GM11168 (cell line): Measurements from ENCODE around the gene ZBTB7C.

Experiments
- in situ Hi-C: fragments of 300-500 bp; cut with MboI; formaldehyde crosslinking; loops from one replicate; pipeline ENCODE4 v1.12.0; 2022; ENCODE audit warnings: low sequenced_read_pairs; ENCODE audit not compliant: unreplicated experiment

ZBTB7C gene

DNA sequence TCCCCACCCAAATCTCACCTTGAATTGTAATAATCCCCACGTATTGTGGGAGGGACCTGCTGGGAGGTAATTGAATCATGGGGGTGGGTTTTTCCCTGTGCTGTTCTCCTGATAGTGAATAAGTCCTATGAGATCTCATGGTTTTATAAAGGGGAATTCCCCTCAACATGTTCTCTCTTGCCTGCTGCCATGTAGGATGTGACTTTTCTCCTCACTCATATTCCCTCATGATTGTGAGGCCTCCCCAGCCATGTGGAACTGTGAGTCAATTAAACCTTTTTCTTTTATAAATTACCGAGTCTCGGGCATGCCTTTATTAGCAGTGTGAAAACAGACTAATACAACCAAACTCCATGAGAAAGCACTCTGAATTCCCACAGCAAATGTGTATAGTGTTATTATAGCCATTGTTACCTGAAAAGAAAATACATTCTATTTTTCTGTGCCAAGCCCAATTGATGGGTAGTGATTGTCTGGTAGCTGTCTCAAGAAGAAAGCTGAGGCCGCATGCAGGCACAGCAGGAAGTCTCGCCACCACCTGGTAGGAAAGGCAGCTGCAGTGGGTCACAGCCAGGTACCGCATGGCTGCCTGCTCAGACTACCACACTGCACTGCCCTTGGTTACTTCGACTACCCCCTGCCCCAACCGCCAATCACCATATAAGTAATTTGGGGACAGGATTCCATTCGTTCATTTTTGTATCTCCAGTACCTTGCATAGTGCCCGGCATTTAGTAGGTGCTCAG lies 10.3 kb upstream of the ZBTB7C start:
- in situ Hi-C loops: no loop called here

DNA sequence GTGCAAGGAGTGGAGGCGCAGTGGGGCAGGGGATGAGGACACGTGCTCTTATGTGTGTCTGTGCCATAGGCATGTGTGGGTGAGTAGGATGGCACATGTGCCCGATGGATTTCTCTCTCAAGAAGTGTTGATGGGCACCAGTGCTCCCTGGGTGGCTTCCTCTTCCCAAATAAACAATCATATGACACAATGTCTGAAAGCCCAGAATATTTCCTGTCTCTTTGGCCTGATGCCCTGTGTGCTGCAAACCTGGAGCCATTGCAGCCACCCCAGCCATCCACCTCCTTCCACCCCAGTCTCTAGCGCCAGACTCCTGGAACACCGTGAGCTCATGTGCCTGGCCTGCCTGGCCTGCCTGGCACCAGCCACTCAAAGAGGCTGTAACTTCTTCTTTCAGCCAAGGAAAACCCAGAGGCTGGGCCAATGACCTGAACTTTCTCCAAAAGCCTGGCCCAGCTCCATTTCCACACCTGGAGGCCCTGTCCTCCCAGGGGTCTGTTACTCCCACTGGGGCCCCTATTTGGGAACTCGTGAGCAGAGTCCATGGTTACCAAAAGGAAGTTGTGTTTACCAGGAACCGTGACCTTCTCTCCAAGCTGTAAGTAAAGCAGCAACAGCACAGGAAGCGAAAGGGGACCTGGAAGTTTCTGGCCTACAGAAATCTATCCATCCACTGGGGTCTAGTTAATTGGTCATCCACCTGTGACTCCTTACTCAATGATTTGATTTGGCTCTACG lies 9.5 kb upstream of the ZBTB7C start:
- in situ Hi-C loops: no loop called here

DNA sequence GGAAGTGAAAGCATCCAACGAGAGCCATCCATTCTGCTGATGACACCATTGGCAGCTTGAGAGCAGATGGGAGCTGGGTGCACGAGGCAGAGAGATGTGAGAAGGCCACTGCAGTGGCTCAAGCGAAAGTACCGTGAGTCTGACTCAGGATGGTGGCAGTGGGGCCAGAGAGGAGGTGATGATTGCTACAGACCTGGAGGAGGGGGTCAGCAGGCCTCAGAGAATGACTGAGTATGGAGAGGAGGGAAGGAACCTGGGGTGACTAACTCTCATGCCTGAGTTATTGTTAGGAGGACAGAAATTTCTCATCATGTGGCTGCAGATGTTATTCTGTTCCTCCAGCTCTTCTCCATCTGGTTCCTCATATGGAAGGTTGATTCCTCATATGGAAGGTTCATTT lies 8.8 kb upstream of the ZBTB7C start:
- in situ Hi-C loops: no loop called here

DNA sequence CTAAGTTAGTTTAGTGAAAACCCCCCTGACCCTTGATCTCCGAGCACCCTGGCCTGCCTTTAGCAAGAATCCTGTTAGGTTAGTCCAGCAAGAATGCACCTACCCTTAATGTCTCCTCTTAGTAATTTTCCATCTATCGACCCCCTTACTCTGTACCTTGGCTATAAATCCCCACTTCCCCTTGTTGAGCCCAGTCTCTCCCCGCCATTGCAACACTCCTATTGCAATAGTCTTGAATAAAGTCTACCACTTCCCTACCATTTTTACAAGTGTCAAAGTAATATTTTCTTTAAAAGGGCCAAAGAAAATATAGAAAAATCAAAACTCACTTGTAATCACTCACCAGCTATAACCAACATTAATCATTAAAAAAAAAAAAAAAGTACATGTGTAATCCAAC lies 4.2 kb upstream of the ZBTB7C start:
- in situ Hi-C loops: no loop called here

DNA sequence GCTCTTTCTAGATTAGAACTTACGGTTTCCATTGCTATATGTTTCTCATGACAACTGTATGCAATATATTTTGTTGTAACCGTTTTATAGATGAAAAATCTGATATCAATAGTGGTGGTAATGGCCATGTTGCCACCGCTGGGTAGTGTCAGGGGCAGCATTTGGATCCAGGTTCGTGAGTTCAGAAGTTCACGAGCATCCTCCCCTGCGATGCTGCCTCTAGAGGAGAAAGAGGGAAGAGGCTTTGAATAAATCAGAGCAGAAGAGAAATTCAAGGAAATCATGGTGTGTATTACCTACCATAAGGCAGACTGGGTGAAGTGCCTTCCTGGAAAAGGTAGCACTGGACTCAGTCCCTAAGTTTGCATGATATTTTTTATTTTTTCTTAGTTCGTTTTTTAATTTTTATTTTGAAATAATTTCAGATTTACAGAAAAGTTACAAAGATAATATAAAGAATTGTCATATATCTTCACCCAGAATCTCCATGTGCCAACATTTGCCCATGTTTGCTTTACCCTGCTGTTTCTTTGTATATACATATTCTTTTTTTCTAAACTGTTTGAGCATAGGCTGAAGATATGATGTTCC lies 3.3 kb upstream of the ZBTB7C start:
- in situ Hi-C loops: no loop called here

DNA sequence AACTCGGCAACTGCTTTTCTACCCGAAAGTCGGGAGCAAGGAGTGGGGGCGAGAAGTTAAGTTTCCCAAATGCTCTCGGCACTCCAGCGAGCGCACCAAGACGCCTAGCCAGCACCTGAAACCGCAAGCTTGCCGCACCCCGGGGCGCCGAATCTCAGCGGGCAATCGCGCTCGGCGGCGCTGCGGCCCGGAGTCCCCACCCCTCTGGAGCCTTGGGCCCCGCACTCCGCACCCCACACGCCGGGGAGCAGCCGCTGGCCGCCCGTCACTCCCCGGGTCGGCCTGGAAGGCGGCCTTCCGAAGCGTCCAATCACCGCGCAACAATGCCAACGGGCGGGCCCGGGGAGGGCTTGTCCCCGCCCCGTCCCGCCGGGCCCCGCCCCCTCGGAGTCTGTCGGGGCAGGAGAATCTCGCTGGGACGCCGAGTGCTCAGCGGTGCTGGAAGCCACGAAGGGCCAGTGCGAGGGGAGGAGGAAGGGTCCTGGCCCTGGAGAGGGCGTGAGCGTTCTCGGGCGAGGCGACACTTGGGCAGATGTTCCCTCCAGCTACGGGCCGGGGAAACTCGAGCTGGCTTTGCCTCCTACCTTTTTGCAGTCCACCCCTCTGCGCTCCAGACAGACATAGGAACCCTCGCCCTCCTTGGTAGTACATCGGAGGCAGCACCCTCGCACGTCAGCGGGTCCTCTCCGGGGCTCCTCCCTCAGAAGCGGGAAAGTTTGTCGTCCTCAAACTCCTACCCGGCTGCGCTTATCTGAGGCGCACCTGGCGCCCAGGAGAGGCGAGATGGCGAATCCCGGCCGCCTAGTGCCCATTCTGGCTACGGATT lies 1.1 kb upstream of the ZBTB7C start:
- in situ Hi-C loops: no loop called here

DNA sequence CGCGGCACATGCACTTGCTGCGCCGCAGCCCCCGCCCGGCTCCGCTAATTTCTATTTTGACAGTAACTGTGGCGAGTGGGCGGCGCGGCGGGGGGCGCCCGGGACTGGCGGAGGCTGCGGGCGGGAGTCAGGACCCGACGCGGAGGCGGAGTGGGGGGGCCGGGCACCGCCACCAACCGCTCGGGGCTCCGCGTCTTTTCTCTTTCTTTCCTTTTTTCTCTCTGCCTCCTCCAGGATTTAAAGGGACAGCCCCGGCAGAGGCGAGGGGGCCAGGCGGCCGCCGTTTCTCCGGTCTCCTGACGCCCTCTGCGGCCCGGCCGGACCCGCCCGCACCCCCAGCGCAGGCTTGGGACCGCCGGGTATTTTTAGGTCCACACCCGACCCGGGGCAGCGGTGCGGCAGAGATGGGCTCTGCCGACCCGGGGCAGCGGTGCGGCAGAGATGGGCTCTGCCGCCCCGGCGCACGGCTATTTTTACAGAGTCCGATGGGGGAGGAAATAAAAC lies 460 bp upstream of the ZBTB7C start:
- in situ Hi-C loops: no loop called here

DNA sequence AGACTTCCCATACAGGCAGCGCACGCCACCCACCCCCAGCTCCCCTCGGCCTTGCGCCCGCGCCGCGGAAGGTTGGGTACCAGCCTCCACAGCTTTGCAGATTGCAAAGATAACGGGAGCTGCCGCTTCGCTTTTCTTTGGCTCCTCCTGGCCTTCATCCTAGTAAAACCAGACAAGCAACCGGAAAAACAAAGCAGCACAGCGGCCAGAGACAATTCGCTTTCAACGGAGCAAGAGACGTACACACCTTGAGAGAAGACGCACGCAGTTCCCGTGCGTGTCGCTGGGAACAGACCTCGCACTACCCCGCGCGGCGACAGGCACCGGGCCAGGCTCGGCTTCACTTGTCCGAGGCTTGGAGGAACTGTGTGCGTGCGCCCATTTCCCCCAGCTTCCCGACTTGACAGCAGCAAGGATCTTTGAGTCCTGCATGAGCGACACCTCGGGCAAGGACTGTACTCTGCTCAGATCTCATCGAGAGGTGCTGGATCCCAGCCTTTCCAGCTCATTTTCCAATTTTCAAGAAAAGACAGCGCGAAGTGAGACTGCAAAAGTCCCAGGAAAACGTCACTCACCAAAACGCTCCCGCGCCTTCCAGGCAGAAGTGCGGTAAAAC lies 964 bp downstream of the ZBTB7C start:
- in situ Hi-C loops: no loop called here

DNA sequence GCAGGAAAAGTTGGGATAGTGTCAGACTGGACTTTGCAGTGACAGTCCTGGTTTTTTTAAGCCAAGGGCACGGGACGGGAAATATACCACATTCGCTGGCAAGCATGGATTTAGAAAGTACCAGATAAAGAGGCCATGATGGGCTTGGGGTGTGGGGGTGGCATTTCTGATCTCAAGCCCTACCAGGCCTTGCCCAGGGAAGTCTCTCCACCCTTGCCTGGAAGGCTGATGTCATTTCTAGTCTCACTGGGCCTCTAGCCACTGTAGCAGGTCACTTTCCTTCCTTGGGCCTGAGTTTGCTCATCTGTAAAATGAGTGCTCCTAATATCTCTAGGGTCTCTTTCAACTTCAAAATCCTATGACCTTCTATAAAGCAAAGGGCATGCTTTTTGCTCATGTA lies 1.8 kb downstream of the ZBTB7C start:
- in situ Hi-C loops: no loop called here

DNA sequence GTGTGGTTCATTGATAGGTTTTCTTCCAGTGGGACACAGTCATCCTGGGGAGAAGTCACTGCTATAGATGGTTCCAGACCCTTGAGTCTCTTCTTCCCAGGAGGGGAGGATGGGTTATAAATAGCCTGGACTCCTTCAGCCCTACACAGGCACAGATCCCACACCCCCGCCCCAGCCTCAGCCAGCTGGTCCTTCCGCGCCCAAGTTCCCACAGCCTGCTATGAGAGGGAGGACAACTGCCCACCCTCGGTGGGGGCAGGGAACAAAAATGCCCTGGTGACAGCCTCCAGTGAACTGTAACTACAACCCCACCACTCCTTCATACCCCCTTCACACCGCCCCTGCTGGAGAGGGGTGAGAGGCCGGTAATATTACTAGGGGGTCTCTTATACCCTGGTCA lies 3.2 kb downstream of the ZBTB7C start:
- in situ Hi-C loops: no loop called here

DNA sequence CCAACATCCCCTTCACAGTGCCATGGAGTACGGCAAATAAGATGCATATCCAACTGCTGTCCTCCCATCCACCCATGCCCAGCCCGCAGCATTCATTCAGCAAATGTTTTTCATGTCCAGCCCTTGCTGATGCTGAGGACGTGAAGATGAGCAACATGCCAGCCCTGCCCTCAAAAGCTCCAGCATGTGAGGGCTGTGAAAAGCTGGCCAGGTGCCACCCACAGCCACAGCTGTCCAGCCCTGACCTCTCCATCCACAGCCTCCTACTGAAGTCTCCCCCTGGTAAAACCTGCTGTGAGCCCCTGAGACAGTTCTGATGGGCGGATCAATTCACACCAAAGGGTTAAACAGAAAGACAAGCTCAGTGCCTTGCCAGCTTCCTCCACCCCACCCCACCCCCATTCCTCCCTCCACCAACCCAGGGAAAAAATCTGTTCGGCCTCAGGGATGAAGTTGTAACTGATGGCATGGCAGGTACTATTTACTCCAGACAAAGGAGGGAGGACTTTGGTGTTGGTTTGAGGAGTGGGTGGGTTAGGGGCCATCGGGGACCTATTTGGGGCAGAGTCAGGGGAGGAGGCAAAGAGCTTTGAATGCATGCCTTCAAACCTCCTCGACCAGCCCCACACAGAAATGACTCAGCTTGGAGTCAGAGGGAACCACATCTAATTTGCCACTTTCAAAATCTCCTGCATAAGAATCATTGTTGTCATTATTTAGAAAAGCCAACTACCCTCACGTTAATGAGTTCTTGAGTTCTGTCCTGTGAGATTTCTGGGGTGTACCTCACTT lies 4.3 kb downstream of the ZBTB7C start:
- in situ Hi-C loops: no loop called here

DNA sequence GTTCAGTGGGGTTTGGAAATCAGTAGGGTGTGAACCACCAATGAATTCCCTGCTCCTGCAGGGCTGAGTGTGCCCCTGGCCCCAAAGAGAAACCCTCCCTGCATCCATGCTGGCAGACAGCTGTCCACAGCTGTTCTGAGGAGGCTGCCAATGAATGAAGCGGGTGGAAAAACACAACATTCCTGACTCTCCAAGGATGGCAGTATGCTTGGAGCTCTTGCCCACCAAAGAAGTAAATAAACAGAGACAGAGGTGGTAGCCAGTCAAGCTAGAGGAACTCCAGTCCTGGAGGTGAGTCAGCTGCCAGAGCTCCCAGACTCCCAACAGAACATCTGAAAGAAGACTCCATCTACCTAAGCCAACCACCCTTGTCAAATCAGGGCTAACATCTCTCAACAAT lies 6.2 kb downstream of the ZBTB7C start:
- in situ Hi-C loops: no loop called here

DNA sequence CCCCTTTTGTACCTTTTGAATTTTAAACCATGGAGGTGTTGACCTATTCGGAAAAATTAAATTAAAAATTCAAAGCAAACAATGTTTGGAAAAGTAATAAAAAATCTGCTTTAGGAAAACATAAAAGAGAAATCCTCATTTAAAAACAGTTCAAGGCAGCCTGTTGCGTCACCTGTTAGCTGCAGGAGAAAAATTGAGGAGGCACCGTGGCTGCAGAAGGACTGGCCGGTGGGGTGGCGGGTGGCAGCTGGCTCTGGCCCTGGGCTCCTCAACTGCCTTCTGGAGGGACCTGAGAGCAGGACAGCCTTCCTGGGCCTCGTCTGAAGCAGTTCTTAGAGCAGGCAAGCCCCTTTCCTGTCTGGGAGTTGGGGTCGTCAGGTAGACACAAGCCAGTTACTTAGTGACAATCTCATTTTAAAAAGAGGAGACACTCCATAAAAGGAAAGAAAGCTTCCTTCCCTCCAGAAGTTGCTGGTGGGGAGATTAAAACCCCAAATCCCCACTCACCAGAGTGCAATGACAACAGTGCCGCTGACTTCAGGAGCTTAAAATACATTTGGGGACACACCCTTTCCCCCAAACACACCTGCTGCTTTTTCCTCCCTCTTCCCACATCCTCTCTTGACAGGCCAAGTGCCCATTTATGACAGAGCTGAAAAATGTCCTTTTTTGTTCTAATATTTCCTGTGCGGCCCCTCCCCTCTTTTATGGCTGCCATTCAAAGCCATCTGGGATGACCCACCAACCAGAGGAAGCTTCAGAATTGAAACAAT lies 9.7 kb downstream of the ZBTB7C start:
- in situ Hi-C loops: no loop called here

DNA sequence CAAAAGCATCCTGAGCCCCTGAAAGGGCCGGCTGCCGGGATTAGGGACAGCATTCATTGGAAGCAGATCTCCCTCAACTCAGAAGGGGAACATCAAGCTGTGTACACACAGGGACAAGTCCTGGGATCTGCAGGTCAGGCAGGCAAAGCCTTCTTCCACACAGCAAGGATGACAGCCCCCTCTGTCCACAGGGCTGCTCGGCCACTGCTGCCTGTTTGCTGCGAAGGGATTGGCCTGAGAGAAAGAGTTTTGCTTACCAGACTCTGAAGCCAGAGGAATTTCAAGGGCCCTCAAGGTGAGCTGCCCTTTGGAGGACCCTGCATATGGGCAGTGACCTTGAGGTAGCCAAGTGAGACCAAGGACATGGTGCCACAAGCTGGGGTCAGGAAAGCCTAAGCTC lies 11.1 kb downstream of the ZBTB7C start:
- in situ Hi-C loops: no loop called here

DNA sequence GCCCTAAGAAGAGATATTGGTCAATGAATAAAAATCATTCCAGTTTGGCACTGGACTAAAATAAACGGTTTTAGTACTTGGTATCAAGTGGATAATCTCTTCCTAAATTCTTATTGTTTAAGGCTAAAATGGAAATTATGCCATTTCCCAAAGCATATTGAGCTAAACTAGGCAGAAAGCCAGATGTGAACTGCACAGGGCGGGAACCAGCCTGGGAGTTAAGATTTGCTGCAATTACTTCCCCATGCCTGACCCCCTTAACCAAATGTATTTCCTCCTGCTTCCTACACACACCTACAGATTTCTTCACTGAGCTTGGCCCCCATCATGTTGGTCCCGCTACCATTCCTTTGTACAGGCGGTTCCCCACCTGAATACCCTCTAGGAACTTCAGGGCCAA lies 12.2 kb downstream of the ZBTB7C start:
- in situ Hi-C loops: no loop called here

DNA sequence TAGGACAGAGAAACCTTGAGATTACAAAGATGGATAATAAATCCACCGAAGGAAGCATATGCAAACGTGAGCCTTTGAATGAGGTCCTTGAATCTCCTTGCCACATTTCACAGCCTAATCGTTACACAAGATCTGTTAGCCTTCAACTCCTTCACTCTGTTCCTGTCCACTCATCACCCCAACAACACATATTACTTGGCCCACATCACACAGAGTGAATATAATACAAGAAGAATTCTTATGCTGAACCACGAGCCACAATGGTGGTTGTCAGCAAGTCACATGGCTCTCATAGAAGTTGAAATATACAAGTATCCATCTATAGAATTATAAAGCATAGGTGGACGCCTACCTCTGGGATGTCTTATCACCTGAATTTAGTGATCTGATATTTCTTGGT lies 12.6 kb downstream of the ZBTB7C start:
- in situ Hi-C loops: no loop called here

DNA sequence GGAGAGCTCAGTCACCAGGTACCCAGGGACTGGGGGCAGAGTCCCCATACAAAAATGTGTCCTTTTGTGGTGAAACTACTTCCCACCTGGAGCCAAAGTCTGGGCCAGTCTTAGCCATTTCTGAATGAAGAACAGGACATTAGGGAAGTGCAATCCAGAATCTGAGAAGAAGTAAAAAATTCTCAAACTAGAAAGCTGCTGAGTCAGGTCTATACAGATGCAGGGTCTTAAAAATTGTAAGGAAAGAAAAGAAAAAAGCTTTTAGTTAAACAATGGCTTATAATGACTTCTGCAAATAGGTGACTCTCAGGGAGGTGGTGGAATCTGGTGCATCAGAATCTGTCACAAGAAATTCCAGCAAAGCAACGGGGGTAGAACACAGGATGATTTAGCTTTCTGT lies 13.5 kb downstream of the ZBTB7C start:
- in situ Hi-C loops: no loop called here

DNA sequence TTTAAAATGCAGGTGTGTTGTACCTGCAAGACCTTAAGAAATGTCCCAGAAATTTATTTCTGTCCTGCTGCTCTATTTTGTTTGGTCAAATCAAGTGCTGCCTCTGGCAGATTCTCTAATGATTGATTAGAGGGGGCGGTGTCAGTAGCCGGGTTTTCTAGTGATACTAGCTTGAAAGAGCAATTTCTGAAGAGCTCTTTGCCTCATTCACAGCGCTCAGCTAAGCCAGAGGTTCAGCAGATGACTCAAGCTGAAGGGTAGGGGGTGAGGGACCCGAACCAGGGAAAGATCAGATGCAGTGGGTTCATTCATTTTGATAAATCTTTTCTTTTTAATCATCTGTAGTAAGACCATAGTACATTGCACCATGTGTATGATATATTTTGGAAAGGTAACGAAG lies 15.0 kb downstream of the ZBTB7C start:
- in situ Hi-C loops: no loop called here

DNA sequence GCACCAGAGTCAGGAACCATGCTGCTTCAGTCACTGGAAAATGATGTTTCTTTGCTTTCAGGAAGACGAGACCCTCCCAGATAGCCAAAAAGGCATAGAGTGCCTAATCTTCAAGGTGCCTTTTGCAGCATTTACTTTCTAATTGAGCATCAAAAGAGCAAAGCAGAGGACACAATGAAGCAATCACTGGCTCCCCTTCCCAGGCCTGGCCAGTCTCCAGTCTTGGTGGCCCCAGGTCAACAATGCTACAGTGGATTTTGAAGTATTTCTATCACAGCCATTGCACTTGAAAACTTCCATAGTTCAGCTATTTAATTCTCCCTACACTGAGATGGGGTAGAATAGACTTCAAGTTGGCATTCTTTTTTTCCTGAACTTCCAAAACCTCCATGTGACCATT lies 15.4 kb downstream of the ZBTB7C start:
- in situ Hi-C loops: no loop called here
